Neural cell (in vitro differentiated cells): ENCODE results near the gene RCAN3. TPM values are rescaled to one million over a fixed set of nuclear protein-coding genes. Genes with fewer than 3 reads are reported as not detected.
"Not testable (repeated sequence)": the region's sequence is repeated elsewhere in the genome, so short reads cannot be mapped to it uniquely, and the experiment has no call there.

ENCODE experiments used
- H2AFZ ChIP-seq: fragments of 200-600, 300-800 bp; sonication (generic), shearing (Covaris generic); 2 replicates; pipeline ENCODE4 v1.6.0; 2014; ENCODE audit warnings: low read depth, mild to moderate bottlenecking, antibody characterized with exemption, low read length, moderate library complexity
- H3F3A ChIP-seq: fragments of 200-600 bp; shearing (Covaris generic); 2 replicates; pipeline ENCODE4 v1.6.1; 2016; ENCODE audit warnings: mild to moderate bottlenecking, moderate library complexity, mixed read lengths, antibody characterized with exemption, low read length; ENCODE audit not compliant: insufficient read depth, poor library complexity, severe bottlenecking
- H3K27ac ChIP-seq: fragments of 200-600, 300-800 bp; sonication (generic), shearing (Covaris generic); 2 replicates; pipeline ENCODE4 v1.5.1; 2014; ENCODE audit warnings: mild to moderate bottlenecking, low read length, moderate library complexity
- H3K27me3 ChIP-seq: fragments of 300-800, 200-600 bp; sonication (generic), shearing (Covaris generic); 2 replicates; pipeline ENCODE4 v1.6.0; 2014; ENCODE audit warnings: mild to moderate bottlenecking, low read depth, low read length, moderate library complexity; ENCODE audit not compliant: insufficient read depth
- H3K36me3 ChIP-seq: fragments of 300-800, 200-600 bp; sonication (generic), shearing (Covaris generic); 2 replicates; pipeline ENCODE4 v1.5.1; 2014; ENCODE audit warnings: mild to moderate bottlenecking, antibody characterized with exemption, low read length, moderate library complexity; ENCODE audit not compliant: insufficient read depth
- H3K4me2 ChIP-seq: fragments of 300-800, 200-600 bp; sonication (generic), shearing (Covaris generic); 2 replicates; pipeline ENCODE4 v1.6.0; 2014; ENCODE audit warnings: mild to moderate bottlenecking, low read length
- H3K4me3 ChIP-seq: fragments of 300-800, 200-600 bp; sonication (generic), shearing (Covaris generic); 2 replicates; pipeline ENCODE4 v1.5.1; 2014; ENCODE audit warnings: mild to moderate bottlenecking, low read length, moderate library complexity
- H3K79me2 ChIP-seq: fragments of 200-600 bp; shearing (Covaris generic); replicated peaks from 2 replicates; pipeline ENCODE4 v1.6.0; 2014; ENCODE audit warnings: mild to moderate bottlenecking, low read length, moderate library complexity; ENCODE audit not compliant: insufficient read depth
- H3K9ac ChIP-seq: fragments of 300-800, 200-600 bp; sonication (generic), shearing (Covaris generic); 2 replicates; pipeline ENCODE4 v1.6.1; 2016; ENCODE audit warnings: mild to moderate bottlenecking, low read length, mixed read lengths
- H3K9me2 ChIP-seq: fragments of 200-600 bp; shearing (Covaris generic); 2 replicates; pipeline ENCODE4 v1.6.1; 2016; ENCODE audit warnings: mild to moderate bottlenecking, low read length, mixed read lengths; ENCODE audit not compliant: insufficient read depth
- H3K9me3 ChIP-seq: fragments of 200-600, 300-800 bp; sonication (generic), shearing (Covaris generic); 2 replicates; pipeline ENCODE4 v1.6.1; 2016; ENCODE audit warnings: mild to moderate bottlenecking, mixed run types, low read length, moderate library complexity, mixed read lengths
- H4K20me1 ChIP-seq: fragments of 200-600 bp; shearing (Covaris generic); 2 replicates; pipeline ENCODE4 v1.6.1; 2016; ENCODE audit warnings: mild to moderate bottlenecking, mixed run types; ENCODE audit not compliant: insufficient read depth
- EP300 ChIP-seq: fragments of 450-650 bp; conservative IDR thresholded peaks from 2 replicates; pipeline ENCODE4 v1.6.1; 2014; ENCODE audit warnings: antibody characterized with exemption, mild to moderate bottlenecking, moderate library complexity; ENCODE audit not compliant: poor library complexity, severe bottlenecking
- EZH2 ChIP-seq: fragments of 200-600, 300-800 bp; shearing (Covaris generic), sonication (generic); IDR thresholded peaks from 2 replicates; pipeline ENCODE4 v1.6.1; 2014; ENCODE audit warnings: antibody characterized with exemption, low read length, borderline replicate concordance, mild to moderate bottlenecking; ENCODE audit not compliant: insufficient read depth, poor library complexity, severe bottlenecking
- MXI1 ChIP-seq: fragments of 450-650 bp; conservative IDR thresholded peaks from 2 replicates; pipeline ENCODE4 v1.6.1; 2014; ENCODE audit warnings: antibody characterized with exemption, mild to moderate bottlenecking; ENCODE audit not compliant: poor library complexity, severe bottlenecking
- POLR2AphosphoS5 ChIP-seq: IDR thresholded peaks from 2 replicates; pipeline ENCODE4 v1.6.1; 2012
- RAD21 ChIP-seq: fragments of 450-650 bp; conservative IDR thresholded peaks from 2 replicates; pipeline ENCODE4 v1.6.1; 2014; ENCODE audit warnings: antibody characterized with exemption, mild to moderate bottlenecking, moderate library complexity
- SMC3 ChIP-seq: fragments of 450-650 bp; conservative IDR thresholded peaks from 2 replicates; pipeline ENCODE4 v1.6.1; 2014; ENCODE audit warnings: antibody characterized with exemption, mild to moderate bottlenecking, moderate library complexity; ENCODE audit not compliant: poor library complexity
- TAF1 ChIP-seq: IDR thresholded peaks from 2 replicates; pipeline ENCODE4 v1.6.1; 2012; ENCODE audit warnings: low read depth
- polyA plus RNA-seq: library from polyadenylated mRNA; depleted of rRNA; stranded (reverse); fragments of >200 nt; gene quantifications from 2 replicates; pipeline ENCODE4 v1.2.3, GENCODE V29; 2014
- TF ChIP-seq, protein P1 (sequence below): fragments of 450-650 bp; IDR thresholded peaks from 2 replicates; pipeline ENCODE4 v1.5.1; 2014; ENCODE audit warnings: antibody characterized with exemption, mild to moderate bottlenecking, moderate library complexity; ENCODE audit not compliant: poor library complexity, severe bottlenecking
- TF ChIP-seq, protein P2 (sequence below): IDR thresholded peaks from 2 replicates; pipeline ENCODE4 v1.6.1; 2012; ENCODE audit warnings: borderline replicate concordance

Gene RCAN3
- polyA plus RNA-seq, 1 donor from 2014 or later, result 31.4 TPM

DNA sequence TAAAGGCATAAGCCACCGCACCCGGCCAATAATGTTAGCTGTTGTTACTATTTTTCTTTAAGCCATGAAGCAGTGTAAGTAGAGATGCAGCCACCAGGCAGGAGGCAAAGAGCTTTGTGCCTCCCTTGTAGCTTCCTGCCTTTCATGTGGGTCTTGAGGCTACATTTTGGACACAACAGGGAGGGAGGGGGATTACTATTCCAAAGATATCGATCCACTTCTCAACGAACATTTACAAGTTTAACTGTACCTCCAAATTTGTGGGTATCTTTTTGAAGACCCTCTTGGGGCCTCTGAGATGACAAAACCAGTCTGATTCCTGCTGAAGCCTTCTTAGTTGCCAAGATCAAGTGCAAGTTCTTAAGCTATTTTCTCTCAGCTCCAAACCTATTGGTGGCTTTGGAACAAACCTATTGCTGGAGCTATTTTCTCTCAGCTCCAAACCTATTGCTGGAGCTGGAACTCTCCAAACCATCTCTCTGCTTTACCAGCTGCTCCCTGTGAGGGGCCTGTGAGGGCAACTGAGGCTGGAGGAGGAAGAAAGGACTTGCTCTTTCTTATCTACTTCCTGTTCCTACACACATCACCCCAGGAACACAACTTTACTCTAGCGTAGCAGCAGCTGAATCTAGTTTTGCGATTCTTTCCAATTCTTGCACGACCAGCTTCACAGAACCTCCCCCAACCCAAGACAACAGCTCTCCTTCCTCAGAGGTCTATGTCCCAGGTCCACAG is 16.1 kb upstream of the RCAN3 start:
- H3K4me3 ChIP-seq, result no peak overlapping the region

DNA sequence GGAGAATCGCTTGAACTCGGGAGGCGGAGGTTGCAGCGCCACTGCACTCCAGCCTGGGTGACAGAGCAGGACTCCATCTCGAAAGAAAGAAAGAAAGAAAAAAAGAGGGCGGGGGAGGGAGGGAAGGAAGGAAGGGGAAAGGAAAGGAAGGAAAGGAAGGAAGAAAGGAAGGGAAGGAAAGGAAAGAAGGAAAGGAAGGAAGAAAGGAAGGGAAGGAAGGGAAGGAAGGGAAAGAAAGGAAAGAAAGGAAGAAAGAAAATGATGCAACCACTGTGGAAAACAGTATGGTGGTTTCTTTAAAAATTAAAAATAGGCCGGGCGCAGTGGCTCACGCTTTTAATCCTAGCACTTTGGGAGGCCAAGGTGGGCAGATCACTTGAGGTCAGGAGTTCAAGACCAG is 15.2 kb upstream of the RCAN3 start:
- Histone ChIP-seq H3K79me2 (no peaks in the 10 kb centered on the region), H3K4me2 (no peak overlapping the region), H3K36me3 (no peaks in the 10 kb centered on the region), H3K27ac (no peak overlapping the region), H4K20me1 (no peaks in the 10 kb centered on the region), H3K9me3 (no peaks in the 10 kb centered on the region), H3F3A (no peaks in the 10 kb centered on the region), H3K27me3 (no peaks in the 10 kb centered on the region), H3K4me3 (no peak overlapping the region), H2AFZ (no peak overlapping the region), H3K9me2 (no peaks in the 10 kb centered on the region), H3K9ac (no peak overlapping the region)
- TF ChIP-seq POLR2AphosphoS5, result no peak
- TF ChIP-seq EZH2, result no peak
- no peak for TF ChIP-seq MXI1

More for the DNA sequence above, 16.1 kb upstream of the RCAN3 start:
- Histone ChIP-seq H3K9me3 (no peaks in the 10 kb centered on the region), H3K79me2 (no peaks in the 10 kb centered on the region), H3F3A (no peaks in the 10 kb centered on the region), H3K36me3 (no peaks in the 10 kb centered on the region), H4K20me1 (no peaks in the 10 kb centered on the region), H2AFZ (no peak overlapping the region), H3K27me3 (no peaks in the 10 kb centered on the region), H3K9ac (no peak overlapping the region), H3K27ac (no peak overlapping the region), H3K9me2 (no peaks in the 10 kb centered on the region), H3K4me2 (no peak overlapping the region)
- TF ChIP-seq TAF1, result no peak
- TF ChIP-seq, protein P1, sequence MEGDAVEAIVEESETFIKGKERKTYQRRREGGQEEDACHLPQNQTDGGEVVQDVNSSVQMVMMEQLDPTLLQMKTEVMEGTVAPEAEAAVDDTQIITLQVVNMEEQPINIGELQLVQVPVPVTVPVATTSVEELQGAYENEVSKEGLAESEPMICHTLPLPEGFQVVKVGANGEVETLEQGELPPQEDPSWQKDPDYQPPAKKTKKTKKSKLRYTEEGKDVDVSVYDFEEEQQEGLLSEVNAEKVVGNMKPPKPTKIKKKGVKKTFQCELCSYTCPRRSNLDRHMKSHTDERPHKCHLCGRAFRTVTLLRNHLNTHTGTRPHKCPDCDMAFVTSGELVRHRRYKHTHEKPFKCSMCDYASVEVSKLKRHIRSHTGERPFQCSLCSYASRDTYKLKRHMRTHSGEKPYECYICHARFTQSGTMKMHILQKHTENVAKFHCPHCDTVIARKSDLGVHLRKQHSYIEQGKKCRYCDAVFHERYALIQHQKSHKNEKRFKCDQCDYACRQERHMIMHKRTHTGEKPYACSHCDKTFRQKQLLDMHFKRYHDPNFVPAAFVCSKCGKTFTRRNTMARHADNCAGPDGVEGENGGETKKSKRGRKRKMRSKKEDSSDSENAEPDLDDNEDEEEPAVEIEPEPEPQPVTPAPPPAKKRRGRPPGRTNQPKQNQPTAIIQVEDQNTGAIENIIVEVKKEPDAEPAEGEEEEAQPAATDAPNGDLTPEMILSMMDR, result no peak
- no peak for TF ChIP-seq EP300
- TF ChIP-seq POLR2AphosphoS5, result no peak
- TF ChIP-seq MXI1, result no peak
- no peak for TF ChIP-seq EZH2
- TF ChIP-seq SMC3, result no peak
- no peak for TF ChIP-seq RAD21
- TF ChIP-seq, protein P2, sequence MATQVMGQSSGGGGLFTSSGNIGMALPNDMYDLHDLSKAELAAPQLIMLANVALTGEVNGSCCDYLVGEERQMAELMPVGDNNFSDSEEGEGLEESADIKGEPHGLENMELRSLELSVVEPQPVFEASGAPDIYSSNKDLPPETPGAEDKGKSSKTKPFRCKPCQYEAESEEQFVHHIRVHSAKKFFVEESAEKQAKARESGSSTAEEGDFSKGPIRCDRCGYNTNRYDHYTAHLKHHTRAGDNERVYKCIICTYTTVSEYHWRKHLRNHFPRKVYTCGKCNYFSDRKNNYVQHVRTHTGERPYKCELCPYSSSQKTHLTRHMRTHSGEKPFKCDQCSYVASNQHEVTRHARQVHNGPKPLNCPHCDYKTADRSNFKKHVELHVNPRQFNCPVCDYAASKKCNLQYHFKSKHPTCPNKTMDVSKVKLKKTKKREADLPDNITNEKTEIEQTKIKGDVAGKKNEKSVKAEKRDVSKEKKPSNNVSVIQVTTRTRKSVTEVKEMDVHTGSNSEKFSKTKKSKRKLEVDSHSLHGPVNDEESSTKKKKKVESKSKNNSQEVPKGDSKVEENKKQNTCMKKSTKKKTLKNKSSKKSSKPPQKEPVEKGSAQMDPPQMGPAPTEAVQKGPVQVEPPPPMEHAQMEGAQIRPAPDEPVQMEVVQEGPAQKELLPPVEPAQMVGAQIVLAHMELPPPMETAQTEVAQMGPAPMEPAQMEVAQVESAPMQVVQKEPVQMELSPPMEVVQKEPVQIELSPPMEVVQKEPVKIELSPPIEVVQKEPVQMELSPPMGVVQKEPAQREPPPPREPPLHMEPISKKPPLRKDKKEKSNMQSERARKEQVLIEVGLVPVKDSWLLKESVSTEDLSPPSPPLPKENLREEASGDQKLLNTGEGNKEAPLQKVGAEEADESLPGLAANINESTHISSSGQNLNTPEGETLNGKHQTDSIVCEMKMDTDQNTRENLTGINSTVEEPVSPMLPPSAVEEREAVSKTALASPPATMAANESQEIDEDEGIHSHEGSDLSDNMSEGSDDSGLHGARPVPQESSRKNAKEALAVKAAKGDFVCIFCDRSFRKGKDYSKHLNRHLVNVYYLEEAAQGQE, result no peak

DNA sequence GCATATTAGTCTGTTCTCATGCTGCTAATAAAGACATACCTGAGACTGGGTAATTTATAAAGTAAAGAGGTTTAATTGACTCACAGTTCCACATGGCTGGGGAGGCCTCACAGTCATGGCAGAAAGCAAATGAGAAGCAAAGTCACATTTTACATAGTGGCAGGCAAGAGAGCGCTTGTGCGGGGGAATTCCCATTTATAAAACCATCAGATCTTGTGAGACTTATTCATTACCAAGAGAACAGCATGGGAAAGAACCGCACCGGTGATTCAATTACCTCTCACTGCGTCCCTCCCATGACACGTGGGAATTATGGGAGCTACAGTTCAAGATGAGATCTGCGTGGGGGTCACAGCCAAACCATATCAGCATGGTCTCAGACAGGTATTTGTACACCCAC is 14.5 kb upstream of the RCAN3 start:
- not testable (repeated sequence) for H3K9ac ChIP-seq, H3K4me2 ChIP-seq, H3F3A ChIP-seq, H3K9me2 ChIP-seq, H3K36me3 ChIP-seq, H3K9me3 ChIP-seq, H3K27me3 ChIP-seq, H3K27ac ChIP-seq, H4K20me1 ChIP-seq, H2AFZ ChIP-seq, H3K4me3 ChIP-seq, H3K79me2 ChIP-seq
